HCEC 1CT (cell line): ENCODE results near the gene NME1.

Source experiments
- DNase-seq: peaks from one replicate; pipeline ENCODE4 v3.0.0-alpha.2; 2017

NME1 gene

GRCh38 chr17:51197754-51198153 is 44.4 kb downstream of the NME1 start:
- no peak for DNase-seq

DNA sequence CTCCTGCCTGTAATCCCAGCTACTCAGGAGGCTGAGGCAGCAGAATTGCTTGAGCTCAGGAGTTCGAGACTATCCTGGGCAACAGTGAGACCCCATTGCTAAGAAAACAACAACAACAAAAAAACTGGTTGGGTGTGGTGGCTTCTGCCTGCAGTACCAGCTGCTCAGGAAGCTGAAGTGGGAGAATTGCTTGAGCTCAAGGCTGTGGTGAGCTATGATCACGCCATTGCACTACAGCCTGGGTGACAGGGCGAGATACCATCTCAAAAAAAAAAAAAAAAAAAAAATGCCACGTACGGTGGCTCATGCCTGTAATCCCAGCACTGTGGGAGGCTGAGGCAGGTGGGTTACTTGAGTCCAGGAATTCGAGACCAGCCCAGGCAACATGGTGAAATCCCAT is 46.9 kb downstream of the NME1 start:
- no peak for DNase-seq

GRCh38 chr17:51200846-51201245 is 47.5 kb downstream of the NME1 start:
- no peak for DNase-seq

GRCh38 chr17:51203838-51204237 is 50.5 kb downstream of the NME1 start:
- no peak for DNase-seq
